Natural killer cell (primary cell): ENCODE measurements around the gene DOCK1. TPM values are rescaled to one million over a fixed set of nuclear protein-coding genes. Genes with fewer than 3 reads are reported as not detected.

ENCODE experiments used
- ATAC-seq, 3 donors: fragments of 150-1000 bp in 2 of 3; fragments of 200-7000 bp in 1 of 3; cut with Tn5 transposase; 1 replicate in 1 of 3; 2 replicates in 2 of 3; pipeline ENCODE4 v1.10.0; 2021; ENCODE audit warnings: mild to moderate bottlenecking in 2 of 3, moderate library complexity in 2 of 3
- DNase-seq, 2 donors: peaks; one replicate each; pipeline versions ENCODE4 v3.0.0 to v3.0.0-alpha.2; 2013 to 2021; ENCODE audit warnings: mixed read lengths in 1 of 2
- H3K27ac ChIP-seq: one replicate; pipeline ENCODE4 v1.5.1; 2013; ENCODE audit warnings: mild to moderate bottlenecking, low read length
- H3K27me3 ChIP-seq: one replicate; pipeline ENCODE4 v1.6.1; 2013; ENCODE audit warnings: low read length; ENCODE audit not compliant: control insufficient read depth, insufficient read depth
- H3K36me3 ChIP-seq: one replicate; pipeline ENCODE4 v1.6.1; 2013; ENCODE audit warnings: low read length; ENCODE audit not compliant: control insufficient read depth, insufficient read depth
- H3K4me1 ChIP-seq: one replicate; pipeline ENCODE4 v1.6.1; 2013; ENCODE audit warnings: low read length; ENCODE audit not compliant: control insufficient read depth, insufficient read depth
- H3K4me3 ChIP-seq: one replicate; pipeline ENCODE4 v1.5.1; 2013; ENCODE audit warnings: low read length
- H3K9me3 ChIP-seq: one replicate; pipeline ENCODE4 v1.6.1; 2013; ENCODE audit warnings: low read length; ENCODE audit not compliant: control insufficient read depth, insufficient read depth
- H3K27ac Mint-ChIP-seq, 2 donors: one replicate each; pipeline ENCODE4 v1.8.0; 2022; ENCODE audit warnings: mild to moderate bottlenecking in 2 of 2, mixed read lengths in 2 of 2, moderate library complexity in 1 of 2
- H3K27me3 Mint-ChIP-seq, 2 donors: one replicate each; pipeline ENCODE4 v1.8.0; 2022; ENCODE audit warnings: low read depth in 2 of 2, mixed read lengths in 2 of 2
- H3K36me3 Mint-ChIP-seq: one replicate; pipeline ENCODE4 v1.8.0; 2022; ENCODE audit warnings: mixed read lengths
- H3K4me1 Mint-ChIP-seq, 2 donors: one replicate each; pipeline ENCODE4 v1.8.0; 2022; ENCODE audit warnings: mixed read lengths in 2 of 2
- H3K4me3 Mint-ChIP-seq: one replicate; pipeline ENCODE4 v1.8.0; 2022; ENCODE audit warnings: mild to moderate bottlenecking, moderate library complexity, mixed read lengths
- H3K9me3 Mint-ChIP-seq, 2 donors: one replicate each; pipeline ENCODE4 v1.8.0; 2022; ENCODE audit warnings: mixed read lengths in 2 of 2
- CTCF ChIP-seq: fragments of 200-600 bp; IDR thresholded peaks from one replicate; pipeline ENCODE4 v1.8.0; 2022; ENCODE audit warnings: antibody characterized with exemption
- WGBS: methylation state at CpG from one replicate; pipeline ENCODE4 v1.1.7; 2013; ENCODE audit warnings: missing lambda C conversion rate; ENCODE audit not compliant: insufficient coverage; 5-methylcytosine and 5-hydroxymethylcytosine counted together
- intact Hi-C: fragments of 100-400 bp; cut with micrococcal nuclease; formaldehyde crosslinking; loops from one replicate; pipeline ENCODE4 v1.14.2; 2022
- total RNA-seq, 4 donors: library from RNA; stranded (reverse); fragments of 120-200 nt in 1 of 4; gene quantifications; one replicate each; pipeline versions ENCODE4 v1.2.3 to v1.2.4, GENCODE V29; 2013 to 2022

The DOCK1 gene
- total RNA-seq, 3 donors from 2014 or later (not counting 1 experiment from before 2014, with no cell fraction given): 0.07 to 0.12 (median 0.08) TPM

DNA sequence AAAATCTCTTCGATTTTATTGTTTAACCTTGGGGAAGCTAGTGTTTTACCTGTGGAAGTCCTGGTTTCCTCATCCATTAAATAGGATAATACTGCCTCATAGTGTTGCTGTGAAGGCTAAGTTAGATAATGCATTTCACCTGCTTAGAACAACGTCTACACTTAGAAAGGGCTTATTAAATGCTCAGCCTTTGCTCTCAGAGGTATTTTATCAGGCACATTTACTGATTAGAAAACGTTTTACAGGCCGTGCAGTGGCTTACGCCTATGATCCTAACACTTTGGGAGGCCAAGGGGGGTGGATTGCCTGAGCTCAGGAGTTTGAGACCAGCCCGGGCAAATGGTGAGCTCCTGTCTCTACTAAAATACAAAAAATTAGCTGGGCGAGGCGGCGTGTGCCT is 146.8 kb downstream of the DOCK1 start:
- no peak overlapping the region for H3K4me3 ChIP-seq
- no peaks in the 10 kb centered on the region for H3K4me1 ChIP-seq
- intact Hi-C loops: no loop called here
- no peaks in the 10 kb centered on the region for H3K9me3 ChIP-seq
- Mint-ChIP-seq H3K27me3 (peaks cover 0 to 6% of the 10 kb centered on the region in 2 donors), H3K9me3 (no peaks in the 10 kb centered on the region), H3K4me3 (no peak overlapping the region), H3K36me3 (no peaks in the 10 kb centered on the region), H3K4me1 (no peaks in the 10 kb centered on the region), H3K27ac (no peak overlapping the region)
- no peaks in the 10 kb centered on the region for H3K27me3 ChIP-seq
- no peak for TF ChIP-seq CTCF
- 83% methylated on average over 8 of the region's 9 CpGs for WGBS
- DNase-seq (no peak), ATAC-seq (no peak)
- H3K27ac ChIP-seq: no peak overlapping the region
- no peaks in the 10 kb centered on the region for H3K36me3 ChIP-seq

DNA sequence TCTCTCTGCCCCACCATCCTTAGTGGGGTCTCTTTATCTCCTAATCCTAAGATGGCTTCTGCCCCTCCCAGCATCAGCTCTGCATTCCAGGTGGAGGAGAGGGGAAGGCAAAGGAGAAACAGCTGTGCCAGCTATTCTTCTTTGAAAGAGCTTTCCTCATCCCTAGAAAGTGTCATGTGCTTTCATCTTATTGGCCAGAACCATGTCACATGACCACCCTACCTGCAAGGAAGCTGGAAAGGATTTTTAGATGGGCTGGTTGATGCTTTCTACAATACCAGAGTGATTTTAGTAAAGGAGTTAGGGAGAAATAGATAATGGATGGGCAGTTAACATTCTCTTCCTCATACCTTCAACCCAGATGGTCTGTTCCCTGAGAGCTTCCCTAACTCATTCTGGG is 150.0 kb downstream of the DOCK1 start:
- Mint-ChIP-seq H3K4me1 (no peaks in the 10 kb centered on the region), H3K9me3 (peaks cover 6 to 8% of the 10 kb centered on the region in 2 donors), H3K36me3 (peaks cover 16% of the 10 kb centered on the region), H3K4me3 (no peak overlapping the region), H3K27me3 (peaks cover 4 to 8% of the 10 kb centered on the region in 2 donors), H3K27ac (no peak overlapping the region)
- H3K4me1 ChIP-seq: no peaks in the 10 kb centered on the region
- no peak overlapping the region for H3K27ac ChIP-seq
- ATAC-seq (no peak), DNase-seq (no peak)
- TF ChIP-seq CTCF: no peak
- no peak overlapping the region for H3K4me3 ChIP-seq
- H3K27me3 ChIP-seq: no peaks in the 10 kb centered on the region
- intact Hi-C loops: no loop called here
- no peaks in the 10 kb centered on the region for H3K36me3 ChIP-seq
- H3K9me3 ChIP-seq: no peaks in the 10 kb centered on the region

- Histone ChIP-seq H3K27ac (no peak overlapping the region), H3K27me3 (no peaks in the 10 kb centered on the region), H3K4me3 (no peak overlapping the region), H3K36me3 (no peaks in the 10 kb centered on the region), H3K4me1 (no peaks in the 10 kb centered on the region), H3K9me3 (no peaks in the 10 kb centered on the region)
- intact Hi-C loops: no loop called here
- Mint-ChIP-seq H3K36me3 (peaks cover 16% of the 10 kb centered on the region), H3K27me3 (peaks cover 4 to 8% of the 10 kb centered on the region in 2 donors), H3K4me3 (no peak overlapping the region), H3K4me1 (no peaks in the 10 kb centered on the region), H3K27ac (no peak overlapping the region), H3K9me3 (peaks cover 6 to 8% of the 10 kb centered on the region in 2 donors)
- no peak for TF ChIP-seq CTCF
- ATAC-seq (no peak), DNase-seq (no peak)
Measured at GRCh38 chr10:127059314-127059713, 154.1 kb downstream of the DOCK1 start.

GRCh38 chr10:127063762-127064161 is 158.5 kb downstream of the DOCK1 start:
- Histone ChIP-seq H3K27ac (no peak overlapping the region), H3K36me3 (no peaks in the 10 kb centered on the region), H3K27me3 (no peaks in the 10 kb centered on the region), H3K4me1 (no peaks in the 10 kb centered on the region), H3K9me3 (no peaks in the 10 kb centered on the region), H3K4me3 (no peak overlapping the region)
- no peak overlapping the region for H3K27ac Mint-ChIP-seq
- no peak for DNase-seq
- 94% methylated on average over 9 of the region's 9 CpGs for WGBS
- TF ChIP-seq CTCF: no peak
- no peak overlapping the region for H3K4me3 Mint-ChIP-seq
- ATAC-seq: no peak
- intact Hi-C loops: no loop called here
- no peaks in the 10 kb centered on the region for H3K4me1 Mint-ChIP-seq
- peaks cover 8 to 9% of the 10 kb centered on the region in 2 donors for H3K27me3 Mint-ChIP-seq
- peaks cover 11% of the 10 kb centered on the region for H3K36me3 Mint-ChIP-seq
- peaks cover 6 to 8% of the 10 kb centered on the region in 2 donors for H3K9me3 Mint-ChIP-seq
